Amniotic stem cell (primary cell): ENCODE data around the gene CLEC2D.
"Not testable (repeated sequence)": the region's sequence is repeated elsewhere in the genome, so short reads cannot be mapped to it uniquely, and the experiment has no call there.

Source experiments
- DNase-seq: peaks from one replicate; lab custom pipeline; 2025; lab: John Stamatoyannopoulos, UW

The CLEC2D gene, protein sequence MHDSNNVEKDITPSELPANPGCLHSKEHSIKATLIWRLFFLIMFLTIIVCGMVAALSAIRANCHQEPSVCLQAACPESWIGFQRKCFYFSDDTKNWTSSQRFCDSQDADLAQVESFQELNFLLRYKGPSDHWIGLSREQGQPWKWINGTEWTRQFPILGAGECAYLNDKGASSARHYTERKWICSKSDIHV

DNA sequence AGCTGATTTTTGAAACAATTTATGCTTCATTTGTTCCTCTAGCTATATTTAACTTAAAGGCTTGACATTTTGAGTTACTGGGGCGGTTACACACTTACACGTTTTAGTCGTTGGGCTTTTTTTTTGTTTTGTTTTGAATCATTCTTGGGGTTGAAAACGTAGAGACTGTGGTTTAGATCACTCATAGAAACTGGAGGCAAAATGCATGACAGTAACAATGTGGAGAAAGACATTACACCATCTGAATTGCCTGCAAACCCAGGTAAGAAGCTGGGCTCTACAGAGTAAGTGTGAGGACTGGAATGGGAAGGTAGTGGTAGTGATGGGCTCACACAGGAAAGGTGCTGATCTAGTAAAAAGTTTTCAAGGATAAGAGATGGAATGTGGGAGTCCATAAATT lies at the start of gene CLEC2D:
TSS of gene CLEC2D (plus strand) at position 180 of the 400 bp plus-strand sequence. CDS start at position 202, 22 bp downstream.
- no peak for DNase-seq

DNA sequence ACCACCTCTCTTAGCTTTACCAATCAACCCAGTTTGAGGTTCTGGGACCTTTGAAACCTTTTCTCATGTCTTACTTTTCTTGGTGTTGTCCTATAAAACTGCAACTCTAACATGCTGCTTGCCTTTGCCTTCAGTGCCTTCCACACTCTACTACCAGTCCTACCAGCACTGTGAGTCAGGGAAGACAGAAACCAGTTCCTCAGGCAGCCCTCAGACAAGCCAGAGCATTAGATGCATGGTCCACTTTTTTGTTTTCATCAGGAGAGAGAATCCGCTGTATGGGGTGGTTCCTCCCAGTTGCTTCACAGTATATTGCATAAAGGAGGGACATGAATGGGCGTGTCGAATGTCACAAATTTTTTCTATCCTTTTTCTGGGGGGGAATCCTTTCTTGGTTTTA lies 44.5 kb upstream of the CLEC2D start:
- DNase-seq: no peak

DNA sequence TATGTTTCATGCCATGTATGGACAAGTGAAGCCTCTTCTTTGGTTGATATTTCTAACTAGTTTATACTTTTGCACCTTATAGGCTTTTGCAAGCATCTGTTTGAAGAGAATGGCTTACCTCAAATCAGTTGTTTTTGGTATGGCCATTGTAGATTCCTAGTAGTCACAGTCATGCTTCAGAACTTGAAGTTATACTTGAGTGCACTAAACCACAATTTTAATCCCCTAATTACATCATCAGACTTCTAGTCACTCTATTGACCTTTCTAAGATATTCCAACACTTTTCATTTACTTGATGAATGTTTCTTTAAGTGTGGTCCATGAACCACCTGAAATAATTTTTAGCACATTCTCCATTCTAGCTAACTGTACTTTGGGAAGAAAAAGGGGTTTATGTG lies 43.2 kb upstream of the CLEC2D start:
- no peak for DNase-seq

DNA sequence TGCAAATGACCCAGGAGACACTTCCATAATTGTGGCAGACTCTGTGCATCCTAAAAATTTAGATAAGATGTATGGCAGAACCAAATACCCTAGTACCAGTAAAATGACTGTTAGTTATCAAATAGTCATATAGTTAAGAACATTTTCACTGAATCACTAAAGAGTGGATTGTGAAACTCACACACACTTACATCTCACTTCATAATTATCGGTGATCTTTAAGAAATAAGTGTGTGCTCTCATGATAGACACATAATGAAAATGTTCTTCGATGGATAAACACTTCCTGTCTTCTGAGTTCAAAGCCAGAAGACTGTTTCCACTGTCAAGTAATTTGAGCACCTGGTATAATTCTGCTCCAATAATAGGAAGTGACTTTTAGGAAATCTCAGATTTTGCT lies 42.7 kb upstream of the CLEC2D start:
- DNase-seq: no peak

DNA sequence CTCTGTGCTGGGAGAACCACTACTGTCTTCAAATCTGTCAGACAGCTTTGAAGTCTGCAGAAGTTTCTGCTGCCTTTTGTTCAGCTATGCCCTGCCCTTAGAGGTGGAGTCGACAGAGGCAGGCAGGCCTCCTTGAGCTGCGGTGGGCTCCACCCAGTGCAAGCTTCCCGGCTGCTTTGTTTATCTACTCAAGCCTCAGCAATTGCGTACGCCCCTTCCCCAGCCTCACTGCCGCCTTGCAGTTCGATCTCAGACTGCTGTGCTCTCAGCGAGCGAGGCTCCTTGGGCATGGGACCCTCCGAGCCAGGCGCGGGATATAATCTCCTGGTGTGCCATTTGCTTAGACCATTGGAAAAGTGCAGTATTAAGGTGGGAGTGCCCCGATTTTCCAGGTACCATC lies 36.7 kb upstream of the CLEC2D start:
- DNase-seq: no peak

DNA sequence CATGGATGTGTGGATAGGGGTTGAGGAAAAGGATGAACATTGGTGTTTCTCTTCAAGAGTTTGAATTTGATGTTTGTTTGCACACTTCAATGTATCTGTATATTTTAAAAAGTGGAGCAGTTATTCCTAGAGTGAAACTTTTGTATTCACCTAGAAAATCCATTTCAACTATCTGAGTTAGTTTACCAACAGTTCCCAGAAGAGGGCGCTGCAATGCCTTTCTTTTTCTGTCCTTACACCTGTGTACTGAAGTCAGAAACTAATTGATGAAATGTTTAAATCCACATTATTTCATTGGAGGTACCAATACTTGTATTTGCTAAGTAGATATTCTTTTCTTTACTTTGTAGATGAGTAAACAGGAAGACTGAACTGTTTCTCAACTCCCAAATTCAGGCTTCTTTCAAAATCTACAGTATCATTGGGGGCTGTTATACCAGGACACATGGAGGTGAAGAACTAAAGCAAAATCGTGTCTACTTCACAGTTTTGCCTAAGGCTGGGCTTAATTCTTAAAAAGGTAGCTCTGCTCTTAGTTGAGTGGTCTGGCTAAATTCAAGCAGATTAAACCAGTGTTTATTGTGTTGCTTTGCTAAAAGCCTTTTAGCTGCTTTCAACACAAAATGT lies 35.2 kb upstream of the CLEC2D start:
- peak; percentile 20 for DNase-seq

DNA sequence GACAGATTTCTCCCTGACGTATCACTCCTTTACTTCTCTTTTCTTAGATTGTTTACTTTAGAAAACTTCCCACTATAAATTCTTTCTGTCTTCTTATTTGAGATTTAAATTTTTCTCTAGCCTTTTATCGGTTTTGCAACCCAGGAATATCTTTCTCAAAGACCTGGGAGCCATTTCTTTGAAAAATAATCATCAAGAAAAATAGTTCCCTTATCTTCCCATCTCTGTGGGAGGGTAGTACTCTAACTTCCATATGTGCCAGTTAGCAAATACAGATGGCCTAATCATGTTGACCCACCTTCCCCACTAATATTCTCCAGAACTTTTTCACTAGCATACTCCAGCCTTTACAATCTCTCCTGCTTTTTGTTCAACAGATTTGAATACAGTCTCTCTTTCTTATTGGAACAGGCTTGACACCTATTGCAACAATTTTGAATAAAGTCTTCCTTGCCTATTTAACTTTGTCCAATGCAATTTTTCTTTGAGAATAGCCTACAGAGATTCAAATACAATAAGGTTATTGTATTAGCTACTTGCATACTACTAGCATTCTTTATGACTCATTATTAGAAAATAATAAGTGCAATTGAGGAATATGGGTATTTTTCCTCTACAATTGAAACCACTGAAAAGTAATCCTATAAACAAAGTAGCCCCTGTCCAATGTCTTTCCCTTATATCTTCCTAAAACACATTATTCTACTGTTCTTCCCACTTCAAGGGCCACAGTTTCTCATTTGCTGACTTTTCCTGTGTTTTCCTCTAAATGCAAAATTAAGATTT lies 34.4 kb upstream of the CLEC2D start:
- DNase-seq: no peak

DNA sequence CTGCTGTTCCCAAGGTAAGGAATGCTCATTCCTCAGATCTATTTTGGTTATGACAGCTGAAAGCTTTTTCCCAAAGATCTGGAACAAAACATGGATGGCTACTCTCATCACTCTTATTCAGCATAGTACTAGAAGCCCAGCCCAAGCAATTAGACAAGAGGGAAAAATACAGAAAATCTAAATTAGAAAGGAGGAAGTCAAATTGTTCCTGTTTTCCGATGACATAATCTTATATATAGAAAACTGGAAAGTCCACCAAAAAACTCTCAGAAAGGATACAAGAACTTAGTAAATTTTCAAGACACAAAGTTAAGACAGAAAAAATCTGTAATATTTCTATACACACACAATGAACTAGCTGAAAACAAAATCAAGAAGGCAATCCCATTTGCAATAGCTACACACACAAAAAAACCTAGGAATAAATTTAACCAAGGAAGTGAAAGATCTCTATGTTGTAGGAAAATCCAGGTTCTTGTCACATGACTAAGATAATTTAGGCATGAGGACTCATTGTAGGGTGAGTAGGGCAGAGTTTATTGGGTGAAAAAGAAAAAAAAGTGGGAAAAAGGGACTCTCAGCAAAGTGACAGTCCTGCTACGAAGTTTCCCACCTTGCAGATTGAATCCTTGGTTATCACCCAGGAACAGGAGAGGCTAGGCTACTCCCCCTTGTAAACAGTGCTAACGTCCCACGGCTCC lies 33.2 kb upstream of the CLEC2D start:
- DNase-seq: no peak

DNA sequence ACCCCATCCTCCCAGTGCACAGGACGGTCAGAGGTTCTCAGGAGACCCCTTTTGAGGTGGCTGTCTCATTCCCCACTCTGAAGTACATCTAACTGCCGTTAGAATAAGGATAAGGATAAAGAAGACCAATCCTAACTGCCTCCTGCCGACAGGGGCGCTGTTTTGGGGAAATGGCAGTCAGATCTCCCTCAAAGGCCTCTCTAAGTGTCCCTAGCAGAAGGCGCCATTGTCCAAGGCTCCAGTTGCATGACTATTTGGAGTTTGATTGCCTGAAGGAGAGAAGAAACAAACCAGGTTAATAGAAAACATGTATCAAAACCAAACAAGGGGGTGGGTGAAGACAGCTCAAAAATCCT lies 32.7 kb upstream of the CLEC2D start:
- no peak for DNase-seq

DNA sequence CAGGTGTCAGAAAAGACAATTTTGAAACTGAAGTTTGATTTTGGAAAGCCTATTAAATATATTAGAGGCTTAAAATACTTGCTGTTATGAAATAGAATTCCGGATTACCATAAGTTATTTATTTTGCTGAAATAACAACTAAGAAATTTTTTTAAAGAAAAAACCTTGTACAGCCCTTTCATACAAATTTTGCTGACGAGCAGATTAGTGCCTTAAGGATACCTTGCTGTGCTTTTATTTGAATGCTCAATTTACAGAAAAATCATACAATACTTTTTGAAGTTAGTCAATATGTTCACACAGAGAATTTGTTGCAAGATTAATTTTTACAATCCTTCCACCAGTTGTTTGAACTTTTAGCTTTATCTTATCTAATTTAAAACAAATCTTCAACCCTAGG lies 29.5 kb upstream of the CLEC2D start:
- DNase-seq: no peak

DNA sequence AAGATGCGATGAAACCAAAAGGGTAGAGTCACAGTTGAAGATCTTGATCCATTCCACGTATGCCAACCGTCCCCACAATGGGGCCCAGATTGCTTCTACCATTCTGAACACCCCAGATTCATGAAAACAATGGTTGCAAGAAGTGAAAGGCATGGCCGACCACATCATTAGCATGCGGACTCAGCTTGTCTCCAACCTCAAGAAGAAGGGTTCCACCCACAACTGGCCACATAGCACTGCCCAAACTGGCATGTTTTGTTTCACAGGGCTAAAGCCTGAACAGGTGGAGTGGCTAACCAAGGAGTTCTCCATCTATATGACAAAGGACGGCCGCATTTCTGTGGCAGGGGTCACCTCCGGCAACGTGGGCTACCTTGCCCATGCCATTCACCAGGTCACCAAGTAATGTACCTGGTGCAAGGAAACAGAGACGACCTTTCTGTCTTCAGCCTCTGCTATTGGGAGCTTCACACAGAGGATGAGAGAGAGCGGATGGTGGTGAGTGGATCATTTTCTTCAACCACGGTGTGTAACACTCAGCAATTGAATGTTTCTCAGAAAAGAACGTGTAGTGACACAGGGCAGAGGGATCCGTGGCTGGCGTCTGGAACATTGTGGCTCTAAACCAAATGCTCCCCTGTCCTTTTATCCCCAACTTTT lies 26.8 kb upstream of the CLEC2D start:
- DNase-seq: no peak

DNA sequence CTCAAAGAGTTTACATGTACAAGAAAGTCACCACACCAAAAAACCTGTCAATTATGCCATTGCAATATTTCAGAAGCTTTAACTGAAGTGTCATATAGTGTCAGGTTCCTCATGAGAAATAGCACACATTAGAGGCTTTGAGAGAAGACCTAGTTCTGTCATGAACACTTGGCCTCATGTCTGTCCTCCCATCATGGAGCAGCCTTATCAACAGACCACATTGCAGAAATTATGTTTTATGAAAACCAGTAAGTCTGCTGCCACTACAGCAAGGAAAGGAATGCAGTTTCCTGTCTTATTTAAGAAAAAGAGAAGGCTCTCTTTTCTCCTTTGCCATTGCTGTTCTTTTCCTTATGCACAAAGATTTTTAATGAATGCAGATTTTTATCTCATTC lies 26.2 kb upstream of the CLEC2D start:
- DNase-seq: no peak

DNA sequence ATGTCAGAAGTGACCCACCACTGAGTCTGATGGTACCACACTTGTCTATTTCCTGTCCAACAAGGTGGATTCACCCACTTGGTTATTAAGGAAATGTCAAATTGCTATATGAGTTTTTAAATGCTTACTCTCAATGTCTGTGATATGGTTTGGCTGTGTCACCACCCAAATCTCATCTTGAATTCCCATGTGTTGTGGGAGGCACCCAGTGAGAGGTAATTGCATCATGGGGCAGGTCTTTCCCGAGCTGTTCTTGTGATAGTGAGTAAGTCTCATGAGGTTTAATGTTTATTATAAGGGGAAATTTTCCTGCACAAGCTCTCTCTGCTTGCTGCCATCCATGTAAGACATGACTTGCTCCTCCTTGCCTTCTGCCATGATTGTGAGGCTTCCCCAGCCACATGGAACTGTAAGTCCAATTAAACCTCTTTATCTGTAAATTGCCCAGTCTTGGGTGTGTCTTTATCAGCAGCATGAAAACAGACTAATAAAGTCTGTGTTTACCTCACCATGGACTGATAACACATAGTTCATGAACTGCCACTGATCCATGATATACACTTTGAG lies 24.4 kb upstream of the CLEC2D start:
- DNase-seq: not testable (repeated sequence)

DNA sequence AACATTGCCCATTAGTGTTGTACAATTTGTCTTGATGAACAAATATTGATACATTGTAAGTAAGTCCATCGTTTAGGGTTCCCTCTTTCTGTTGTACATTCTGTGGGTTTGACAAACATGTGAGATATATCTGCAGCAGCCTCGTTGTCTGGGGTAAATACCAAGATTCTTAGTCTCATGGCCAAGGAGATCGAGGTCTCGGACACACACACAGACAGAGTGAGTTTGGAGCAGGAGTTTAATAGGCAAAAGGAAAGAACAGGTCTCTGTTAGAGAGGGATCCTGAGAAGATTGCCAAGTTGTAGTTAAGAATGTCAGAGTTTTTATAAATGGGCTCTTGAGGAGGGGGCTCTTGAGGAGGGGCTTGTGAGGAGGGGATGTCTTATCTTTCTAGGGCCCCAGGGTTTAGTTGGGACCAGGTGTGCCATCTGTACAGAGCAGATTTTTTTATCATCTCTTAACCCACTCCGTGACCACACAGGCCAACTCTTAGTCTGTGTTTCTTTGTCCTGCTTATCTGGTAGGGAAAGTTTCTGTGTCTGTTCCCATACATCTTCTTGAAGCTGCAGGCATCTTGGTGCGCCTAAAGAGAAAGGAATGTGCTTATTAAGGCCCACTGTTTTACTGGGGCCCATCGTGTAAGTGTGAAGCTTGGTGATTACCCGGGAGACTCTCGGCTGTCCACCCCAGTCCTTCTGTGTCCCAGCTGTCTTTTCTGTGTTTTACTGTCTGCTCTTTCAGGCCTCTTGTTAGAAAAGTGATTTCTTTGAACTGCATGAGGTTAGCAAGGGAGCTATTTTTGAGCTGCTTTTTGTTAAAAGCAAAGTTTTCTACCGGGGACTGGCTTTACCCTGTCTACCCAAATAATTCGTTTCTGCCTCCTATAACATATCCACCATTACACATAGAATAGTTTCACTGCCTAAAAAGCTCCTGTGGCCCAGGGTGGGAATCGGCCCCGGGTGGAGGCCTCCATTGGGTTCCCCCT lies 22.4 kb upstream of the CLEC2D start:
- no peak for DNase-seq

DNA sequence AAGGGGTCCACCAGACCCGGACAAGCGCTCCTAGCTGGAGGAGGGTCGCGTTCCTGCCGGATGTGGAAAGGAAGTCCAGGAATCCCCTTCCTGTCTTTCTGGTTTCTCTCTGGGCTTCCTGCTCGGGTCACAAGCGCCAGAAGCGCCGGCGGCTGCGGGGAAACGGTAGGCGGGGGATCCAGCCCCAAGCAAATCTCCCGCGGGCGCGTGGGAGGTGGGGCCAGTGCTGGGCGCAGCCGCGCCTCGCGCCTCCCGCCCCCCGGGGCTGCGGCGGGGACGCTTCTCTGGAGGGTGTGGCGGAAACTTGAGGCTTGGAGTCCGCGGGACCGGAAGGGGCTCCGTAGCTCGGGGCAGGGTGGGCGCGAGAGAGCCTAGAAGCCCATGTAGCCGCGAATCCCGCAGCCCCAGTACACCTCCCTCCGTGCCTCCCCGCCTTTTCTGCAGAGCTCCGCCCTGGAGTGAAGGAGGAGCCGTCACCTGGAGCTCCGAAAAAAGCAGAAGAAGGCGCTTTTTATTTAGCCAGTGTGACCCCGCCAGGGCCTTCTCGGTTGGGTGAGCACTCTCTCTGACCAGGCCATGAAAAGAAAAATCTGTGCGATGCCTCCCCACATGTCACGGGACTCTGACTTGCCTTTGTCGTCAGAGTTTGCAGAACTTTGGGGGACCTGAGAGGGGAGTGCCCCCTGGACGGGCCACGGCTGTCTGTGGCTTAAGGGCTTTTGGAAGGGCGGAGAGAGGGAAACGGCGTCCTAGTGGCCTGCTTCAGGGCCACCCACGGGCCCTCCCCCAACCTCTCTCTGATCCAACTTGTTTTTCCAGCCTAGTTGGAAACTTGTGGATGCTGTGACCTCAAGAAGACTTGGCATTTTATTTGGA lies 21.4 kb upstream of the CLEC2D start:
- DNase-seq: peak; percentile 72

DNA sequence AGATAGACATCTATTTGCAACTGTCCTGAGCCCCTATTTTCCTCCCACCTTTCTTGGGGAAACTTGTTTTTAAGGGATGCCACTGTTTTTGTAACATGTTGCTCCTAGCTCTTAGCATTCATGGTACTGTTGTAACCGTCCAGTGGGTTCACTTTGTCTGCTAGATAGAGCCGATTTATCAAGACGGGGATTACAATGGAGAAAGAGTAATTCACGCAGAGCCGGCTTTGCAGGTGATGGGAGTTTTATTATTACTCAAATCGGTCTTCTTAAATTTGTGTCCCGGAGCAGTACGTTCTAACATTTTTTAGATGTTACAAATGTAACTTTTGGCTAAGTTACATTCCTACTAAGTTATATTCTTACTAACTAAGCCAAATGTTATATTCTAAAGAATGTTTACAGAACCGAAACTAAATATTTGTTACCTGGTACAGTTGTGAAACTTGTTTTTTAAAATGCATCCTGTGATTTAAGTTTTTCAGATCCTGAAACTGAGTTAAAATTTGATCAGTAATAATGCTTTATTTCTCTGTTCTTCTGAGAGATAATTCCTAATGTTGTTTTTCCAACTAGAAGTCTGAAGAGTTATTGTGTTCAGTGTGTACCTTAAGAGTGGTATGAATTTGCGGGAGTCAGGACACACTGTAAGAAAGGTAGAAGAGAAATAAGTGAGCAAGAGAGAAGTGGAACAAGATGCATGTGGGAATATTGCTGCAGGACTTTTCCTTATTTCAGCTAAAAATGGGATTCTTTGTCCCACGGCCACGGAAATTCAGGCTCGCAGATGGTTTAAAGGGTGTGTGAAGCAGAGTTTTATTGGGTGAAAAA lies 20.6 kb upstream of the CLEC2D start:
- no peak for DNase-seq

DNA sequence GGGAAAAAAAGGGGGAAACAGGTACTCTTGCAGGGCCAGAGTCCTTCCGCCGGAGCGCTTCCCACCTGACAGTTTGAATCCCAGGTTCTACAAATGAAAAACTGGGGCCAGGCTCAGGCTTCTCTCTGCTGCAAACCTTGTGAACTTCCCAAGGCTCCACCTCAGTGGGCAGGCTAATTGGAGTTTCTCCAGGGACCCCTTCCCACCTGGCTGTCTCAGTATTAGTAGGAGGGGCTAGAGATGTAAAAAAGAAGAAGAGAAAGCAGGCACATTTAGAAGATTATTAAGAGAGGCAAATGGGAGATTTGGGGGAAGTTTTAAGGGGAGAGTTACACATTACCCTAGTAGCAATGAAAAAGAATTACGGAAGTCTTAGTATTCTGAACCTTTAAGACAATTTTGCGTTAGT lies 20.0 kb upstream of the CLEC2D start:
- DNase-seq: no peak

DNA sequence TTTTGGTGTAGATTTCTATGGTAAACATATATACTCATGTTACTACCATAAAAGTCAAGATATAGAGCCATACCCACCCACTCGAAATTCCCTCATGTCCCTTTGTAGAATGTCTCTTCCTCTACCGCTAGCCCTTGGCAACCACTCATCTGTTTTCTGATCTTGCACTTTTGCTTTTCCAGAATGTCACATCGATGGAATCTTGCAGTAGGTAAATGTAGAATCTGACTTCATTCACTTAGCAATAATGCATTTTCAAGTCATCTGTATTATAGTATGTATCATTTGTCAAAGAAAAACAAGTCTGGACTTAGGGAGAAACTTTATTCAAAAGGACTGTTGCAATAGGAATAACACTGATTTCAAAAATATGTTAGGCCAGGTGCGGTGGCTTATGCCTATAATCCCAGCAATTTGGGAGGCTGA lies 19.3 kb upstream of the CLEC2D start:
- no peak for DNase-seq

DNA sequence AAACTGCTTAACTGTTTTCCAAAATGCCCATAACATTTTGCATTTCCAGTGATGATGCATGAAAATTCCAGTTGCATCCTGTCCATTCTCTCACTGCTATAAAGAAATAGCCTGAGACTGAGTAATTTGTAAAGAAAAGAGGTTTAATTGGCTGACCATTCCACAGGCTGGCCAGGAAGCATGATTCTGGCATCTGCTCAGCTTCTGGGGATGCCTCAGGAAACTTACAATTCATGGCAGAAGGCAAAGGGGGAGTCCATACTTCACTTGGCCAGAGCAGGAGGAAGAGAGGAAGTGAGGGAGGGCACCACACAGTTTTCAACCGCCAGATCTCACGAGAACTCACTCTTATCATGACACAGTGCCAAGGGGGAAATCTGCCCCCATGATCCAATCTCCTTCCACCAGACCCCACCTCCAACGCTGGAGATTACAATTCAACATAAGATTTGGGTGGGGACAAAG lies 18.2 kb upstream of the CLEC2D start:
- no peak for DNase-seq
